Keratinocyte (primary cell): ENCODE measurements around the gene GRIA3. TPM values are rescaled to one million over a fixed set of nuclear protein-coding genes. Genes with fewer than 3 reads are reported as not detected.

Experiments
- DNase-seq: peaks from one replicate; pipeline ENCODE4 v3.0.0-alpha.2; 2011; ENCODE audit warnings: low read depth, missing footprints, low spot score
- FAIRE-seq: peaks from 2 replicates; lab custom pipeline; 2011; peaks lifted over from hg19 to GRCh38; lab: Jason Lieb, UNC
- H2AFZ ChIP-seq: 2 replicates; pipeline ENCODE4 v1.6.0; 2012; ENCODE audit warnings: low read length, control low read depth, inconsistent platforms; ENCODE audit not compliant: control insufficient read depth
- H3K27ac ChIP-seq: 2 replicates; pipeline ENCODE4 v1.5.1; 2011; ENCODE audit warnings: low read length; ENCODE audit not compliant: control insufficient read depth, insufficient read depth
- H3K27me3 ChIP-seq: 3 replicates; pipeline ENCODE4 v1.6.0; 2011; ENCODE audit warnings: low read length; ENCODE audit not compliant: control insufficient read depth, insufficient read depth; ENCODE audit errors: extremely low read depth
- H3K36me3 ChIP-seq, 2 experiments: 2 replicates in 1 of 2; 3 replicates in 1 of 2; pipeline ENCODE4 v1.5.1; 2011; ENCODE audit warnings: low read length in 2 of 2, mild to moderate bottlenecking in 1 of 2; ENCODE audit not compliant: control insufficient read depth in 2 of 2, insufficient read depth in 2 of 2; ENCODE audit errors: extremely low read depth in 1 of 2
- H3K4me1 ChIP-seq: 3 replicates; pipeline ENCODE4 v1.5.1; 2011; ENCODE audit warnings: low read length; ENCODE audit not compliant: control insufficient read depth, insufficient read depth; ENCODE audit errors: extremely low read depth
- H3K4me2 ChIP-seq: 3 replicates; pipeline ENCODE4 v1.6.0; 2011; ENCODE audit warnings: low read depth, low read length; ENCODE audit not compliant: control insufficient read depth, insufficient read depth; ENCODE audit errors: extremely low read depth
- H3K4me3 ChIP-seq, 3 experiments: fragments of 200-600 bp in 1 of 3; sonication (generic) in 1 of 3; 2 replicates in 2 of 3; 3 replicates in 1 of 3; pipeline ENCODE4 v1.5.1; 2011 to 2016; ENCODE audit warnings: low read length in 3 of 3, mild to moderate bottlenecking in 3 of 3, control low read depth in 2 of 3, inconsistent platforms in 1 of 3, low read depth in 1 of 3, mixed read lengths in 1 of 3, mixed run types in 1 of 3, moderate library complexity in 1 of 3; ENCODE audit not compliant: control insufficient read depth in 2 of 3, insufficient read depth in 2 of 3; ENCODE audit errors: extremely low read depth in 1 of 3
- H3K79me2 ChIP-seq: 2 replicates; pipeline ENCODE4 v1.6.0; 2012; ENCODE audit warnings: low read length; ENCODE audit not compliant: control insufficient read depth, insufficient read depth
- H3K9ac ChIP-seq: 3 replicates; pipeline ENCODE4 v1.6.0; 2011; ENCODE audit warnings: low read length; ENCODE audit not compliant: control insufficient read depth, insufficient read depth; ENCODE audit errors: extremely low read depth
- H3K9me1 ChIP-seq: 3 replicates; pipeline ENCODE4 v1.6.0; 2011; ENCODE audit warnings: low read length; ENCODE audit not compliant: control insufficient read depth, insufficient read depth; ENCODE audit errors: extremely low read depth
- H3K9me3 ChIP-seq: 2 replicates; pipeline ENCODE4 v1.5.1; 2012; ENCODE audit warnings: low read depth, low read length; ENCODE audit not compliant: control insufficient read depth
- H4K20me1 ChIP-seq: 3 replicates; pipeline ENCODE4 v1.6.0; 2011; ENCODE audit warnings: low read length; ENCODE audit not compliant: control insufficient read depth, insufficient read depth; ENCODE audit errors: extremely low read depth
- EZH2 ChIP-seq: IDR thresholded peaks from one replicate; pipeline ENCODE4 v1.6.1; 2012; ENCODE audit warnings: inconsistent platforms, mild to moderate bottlenecking, low read length, moderate library complexity
- dilution Hi-C: fragments of 300-500 bp; cut with MboI; formaldehyde crosslinking; loops from one replicate; pipeline ENCODE4 v1.7.0; 2020; ENCODE audit warnings: low sequenced_read_pairs; ENCODE audit not compliant: extremely low pct_ligation_motif_present
- polyA plus RNA-seq, 5 experiments: library from polyadenylated mRNA; depleted of rRNA in 3 of 5; stranded (reverse) in 3 of 5; stranded (forward) in 1 of 5; unstranded in 1 of 5; fragments of >200 nt; gene quantifications; 1 replicate in 1 of 5; 2 replicates in 3 of 5; 3 replicates in 1 of 5; pipeline versions ENCODE4 v1.2.1 to v1.2.3, GENCODE V29; 2011 to 2012; ENCODE audit warnings: missing spikeins in 2 of 5, low read depth in 1 of 5, low replicate concordance in 1 of 5
- TF ChIP-seq, protein P1 (sequence below), 3 experiments: IDR thresholded peaks in 1 of 3; conservative IDR thresholded peaks in 1 of 3; optimal IDR thresholded peaks in 1 of 3; 2 replicates in 2 of 3; 3 replicates in 1 of 3; pipeline versions ENCODE3 to v1.5.1; 2011; ENCODE audit warnings: low read length in 3 of 3, mild to moderate bottlenecking in 3 of 3, moderate library complexity in 2 of 3, control low read depth in 1 of 3, inconsistent platforms in 1 of 3; ENCODE audit not compliant: insufficient read depth in 2 of 3; ENCODE audit errors: extremely low read depth in 1 of 3

GRIA3 gene
- polyA plus RNA-seq, 1 donor (not counting 4 experiments of a cell fraction or from before 2014, with no cell fraction given): not detected

DNA sequence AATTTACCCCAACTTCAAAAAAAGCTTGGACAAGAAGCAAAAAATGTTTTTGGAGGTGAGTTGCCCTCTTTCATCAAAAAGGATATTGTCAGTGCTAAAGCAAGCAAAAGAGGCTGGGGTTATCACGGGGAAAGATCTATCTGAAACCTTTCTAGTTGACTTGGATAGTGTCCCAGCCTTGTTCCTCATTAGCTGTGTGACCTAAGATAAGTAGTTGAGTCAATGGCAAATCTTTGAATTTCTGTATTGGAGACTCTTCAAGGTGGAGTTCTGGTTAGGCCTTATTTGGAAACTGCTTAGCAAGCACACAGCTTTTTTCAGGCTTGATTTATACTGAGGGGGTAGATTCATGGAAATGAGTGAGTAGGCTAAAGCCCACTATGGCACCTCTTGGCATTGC, 271.6 kb downstream of the GRIA3 start:
- Histone ChIP-seq H3K9me1 (no peaks in the 10 kb centered on the region), H3K9me3 (no peaks in the 10 kb centered on the region), H3K9ac (no peak overlapping the region), H3K36me3 (no peaks in the 10 kb centered on the region), H3K4me2 (no peak overlapping the region), H3K27ac (no peak overlapping the region), H3K79me2 (no peaks in the 10 kb centered on the region), H3K27me3 (no peaks in the 10 kb centered on the region), H3K4me1 (no peaks in the 10 kb centered on the region), H3K4me3 (no peak overlapping the region), H2AFZ (no peak overlapping the region), H4K20me1 (no peaks in the 10 kb centered on the region)
- FAIRE-seq: no peak
- no peak for TF ChIP-seq EZH2
- TF ChIP-seq, protein P1, sequence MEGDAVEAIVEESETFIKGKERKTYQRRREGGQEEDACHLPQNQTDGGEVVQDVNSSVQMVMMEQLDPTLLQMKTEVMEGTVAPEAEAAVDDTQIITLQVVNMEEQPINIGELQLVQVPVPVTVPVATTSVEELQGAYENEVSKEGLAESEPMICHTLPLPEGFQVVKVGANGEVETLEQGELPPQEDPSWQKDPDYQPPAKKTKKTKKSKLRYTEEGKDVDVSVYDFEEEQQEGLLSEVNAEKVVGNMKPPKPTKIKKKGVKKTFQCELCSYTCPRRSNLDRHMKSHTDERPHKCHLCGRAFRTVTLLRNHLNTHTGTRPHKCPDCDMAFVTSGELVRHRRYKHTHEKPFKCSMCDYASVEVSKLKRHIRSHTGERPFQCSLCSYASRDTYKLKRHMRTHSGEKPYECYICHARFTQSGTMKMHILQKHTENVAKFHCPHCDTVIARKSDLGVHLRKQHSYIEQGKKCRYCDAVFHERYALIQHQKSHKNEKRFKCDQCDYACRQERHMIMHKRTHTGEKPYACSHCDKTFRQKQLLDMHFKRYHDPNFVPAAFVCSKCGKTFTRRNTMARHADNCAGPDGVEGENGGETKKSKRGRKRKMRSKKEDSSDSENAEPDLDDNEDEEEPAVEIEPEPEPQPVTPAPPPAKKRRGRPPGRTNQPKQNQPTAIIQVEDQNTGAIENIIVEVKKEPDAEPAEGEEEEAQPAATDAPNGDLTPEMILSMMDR (optimal IDR thresholded peaks at IDR 0.05 in 1 of 3, IDR thresholded peaks at IDR 0.05 in 1 of 3, conservative IDR thresholded peaks at IDR 0.05 in 1 of 3; ENCODE audit: extremely low read depth in 1 of 3, insufficient read depth in 2 of 3, low read length in 3 of 3): no peak
- dilution Hi-C loops: no loop called here
- DNase-seq: no peak

GRCh38 chrX:123464709-123465108, 280.6 kb downstream of the GRIA3 start:
- no peak for DNase-seq
- dilution Hi-C loops: no loop called here
- no peaks in the 10 kb centered on the region for H4K20me1 ChIP-seq
- TF ChIP-seq, protein P1 (optimal IDR thresholded peaks at IDR 0.05 in 1 of 3, IDR thresholded peaks at IDR 0.05 in 1 of 3, conservative IDR thresholded peaks at IDR 0.05 in 1 of 3; ENCODE audit: extremely low read depth in 1 of 3, insufficient read depth in 2 of 3, low read length in 3 of 3): no peak
- TF ChIP-seq EZH2: no peak
- H3K4me3 ChIP-seq: no peak overlapping the region
- no peaks in the 10 kb centered on the region for H3K36me3 ChIP-seq
- H3K79me2 ChIP-seq: no peaks in the 10 kb centered on the region
- H3K4me1 ChIP-seq: no peaks in the 10 kb centered on the region
- no peak for FAIRE-seq
- H3K27ac ChIP-seq: no peak overlapping the region
- no peaks in the 10 kb centered on the region for H3K9me3 ChIP-seq
- no peak overlapping the region for H3K9ac ChIP-seq
- no peak overlapping the region for H3K4me2 ChIP-seq
- H2AFZ ChIP-seq: no peak overlapping the region
- H3K9me1 ChIP-seq: no peaks in the 10 kb centered on the region
- H3K27me3 ChIP-seq: no peaks in the 10 kb centered on the region
